D721Med (cell line): ENCODE measurements around the gene TBC1D8.

Experiments used
- DNase-seq: peaks from one replicate; pipeline ENCODE4 v3.0.0; 2011; ENCODE audit warnings: low spot score; ENCODE audit not compliant: insufficient read length
- FAIRE-seq: peaks from 2 replicates; lab custom pipeline; 2011; peaks lifted over from hg19 to GRCh38; lab: Jason Lieb, UNC
- CTCF ChIP-seq: IDR thresholded peaks from 2 replicates; pipeline ENCODE4 v1.5.1; 2012; ENCODE audit warnings: mild to moderate bottlenecking, control low read depth; ENCODE audit not compliant: insufficient read depth; ENCODE audit errors: missing control alignments

Gene TBC1D8

DNA sequence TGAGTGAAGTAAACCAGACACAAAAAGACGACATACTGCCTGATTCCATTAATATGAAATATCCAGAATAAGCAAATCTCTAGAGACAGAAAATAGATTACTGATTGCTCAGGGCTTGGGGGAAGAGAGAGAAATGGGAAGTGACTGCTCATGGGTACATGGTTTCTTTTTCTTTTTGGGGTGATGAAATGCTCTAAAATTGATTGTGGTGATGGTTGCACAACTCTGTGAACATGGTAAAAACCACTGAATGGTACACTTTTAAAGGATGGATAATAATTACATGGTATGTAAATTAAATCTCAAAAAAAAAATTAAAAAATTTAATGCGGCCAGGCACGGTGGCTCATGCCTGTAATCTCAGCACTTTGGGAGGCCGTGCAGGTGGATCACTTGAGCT lies 109.8 kb downstream of the TBC1D8 start:
- no peak for FAIRE-seq
- TF ChIP-seq CTCF, result no peak

GRCh38 chr2:101040761-101041160 lies 110.4 kb downstream of the TBC1D8 start:
- TF ChIP-seq CTCF, result no peak
- FAIRE-seq (no peak), DNase-seq (no peak)

More for the DNA sequence above, 109.8 kb downstream of the TBC1D8 start:
- no peak for DNase-seq

DNA sequence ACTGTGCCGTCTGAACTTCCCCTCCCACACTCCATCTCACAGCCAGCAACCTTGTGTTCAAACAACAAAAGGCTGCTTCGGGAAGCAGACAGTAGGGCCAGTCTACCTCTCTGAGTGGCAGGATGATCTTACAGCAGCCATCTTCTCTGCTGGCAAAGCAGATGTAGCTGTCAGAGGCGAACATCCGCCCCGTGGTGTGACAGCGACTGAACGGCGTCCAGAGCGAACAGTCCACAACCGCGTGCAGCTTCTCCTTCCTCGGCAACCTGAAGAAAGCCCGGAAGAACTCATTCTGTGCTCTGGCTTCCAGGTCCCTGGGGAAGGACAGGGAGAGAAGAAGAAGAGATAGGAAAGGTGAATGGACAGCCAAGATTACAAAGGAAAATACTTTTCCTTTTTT lies 111.1 kb downstream of the TBC1D8 start:
- no peak for DNase-seq
- FAIRE-seq, result no peak
- TF ChIP-seq CTCF, result no peak

DNA sequence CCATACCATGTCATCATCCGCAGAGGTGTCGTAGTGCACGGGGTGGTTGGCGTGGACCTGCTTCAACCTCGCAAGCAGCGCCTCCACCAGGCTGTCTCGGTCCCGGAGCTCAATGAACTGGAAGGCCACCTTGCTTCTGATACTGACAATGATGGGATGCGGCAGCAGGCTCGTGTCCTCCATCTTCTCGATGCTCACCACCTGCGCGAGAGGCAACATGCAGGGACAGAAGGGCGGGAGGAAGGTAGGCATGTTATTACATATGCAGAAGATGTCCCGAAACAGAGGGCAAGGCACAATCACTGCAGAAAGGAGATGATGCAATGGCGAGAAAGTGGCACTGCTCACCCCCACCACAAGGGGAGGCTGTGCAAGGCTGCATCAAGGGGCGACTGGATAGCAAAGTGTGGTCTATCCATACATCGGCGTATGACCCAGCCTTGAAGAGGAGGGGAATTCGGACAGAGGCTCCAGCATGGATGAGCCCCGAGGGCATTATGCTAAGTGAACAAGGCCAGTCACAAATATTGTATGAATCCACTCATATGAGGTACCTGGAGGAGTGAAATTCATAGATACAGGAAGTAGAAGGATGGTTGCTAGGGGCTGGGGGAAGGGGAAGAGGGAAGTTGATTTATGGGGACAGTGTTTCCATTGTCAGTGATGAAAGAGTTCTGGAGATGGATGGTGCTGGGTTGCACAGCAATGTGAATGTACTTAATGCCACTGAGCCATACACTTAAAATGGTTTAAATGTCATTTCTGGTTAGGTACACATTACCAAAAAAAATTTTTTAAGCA lies 112.5 kb downstream of the TBC1D8 start:
- FAIRE-seq (no peak), DNase-seq (no peak)
- TF ChIP-seq CTCF, result peak; percentile 46

GRCh38 chr2:101037161-101037755 lies 113.9 kb downstream of the TBC1D8 start:
- DNase-seq, result no peak
- no peak for TF ChIP-seq CTCF
- no peak for FAIRE-seq

GRCh38 chr2:101036562-101036961 lies 114.6 kb downstream of the TBC1D8 start:
- no peak for DNase-seq
- peak; percentile 46 for TF ChIP-seq CTCF
- no peak for FAIRE-seq

GRCh38 chr2:101032084-101032776 lies 119.0 kb downstream of the TBC1D8 start:
- DNase-seq (no peak), FAIRE-seq (no peak)
- TF ChIP-seq CTCF, result no peak
